ENCODE results near the gene MFAP3L.

The MFAP3L gene

DNA sequence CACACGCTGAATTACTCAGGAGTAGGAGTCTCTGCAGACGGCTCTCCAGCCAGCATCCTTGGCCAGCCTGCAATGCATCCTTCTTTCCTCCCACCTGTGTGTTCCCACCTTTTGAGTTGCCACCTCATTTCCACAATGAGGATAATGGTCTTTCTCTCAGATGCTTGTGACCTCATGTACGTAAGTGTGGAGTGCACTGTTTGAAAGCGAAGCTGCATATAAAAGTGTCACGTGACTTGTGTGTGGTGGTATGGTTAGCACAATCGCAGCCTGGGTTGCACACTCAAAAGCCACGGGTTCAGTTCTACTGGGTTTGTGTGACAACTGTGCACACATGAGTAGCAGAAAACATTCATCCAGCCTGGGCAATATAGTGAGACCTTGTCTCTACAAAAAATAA is 12.0 kb upstream of the MFAP3L start:
- TF ChIP-seq CTCF (IDR thresholded peaks at IDR 0.05; ENCODE audit: borderline replicate concordance, insufficient read depth, low read depth, low read length), result no peak
- no peak overlapping the region for H3K4me3 ChIP-seq (ENCODE audit: low read depth, low read length)

DNA sequence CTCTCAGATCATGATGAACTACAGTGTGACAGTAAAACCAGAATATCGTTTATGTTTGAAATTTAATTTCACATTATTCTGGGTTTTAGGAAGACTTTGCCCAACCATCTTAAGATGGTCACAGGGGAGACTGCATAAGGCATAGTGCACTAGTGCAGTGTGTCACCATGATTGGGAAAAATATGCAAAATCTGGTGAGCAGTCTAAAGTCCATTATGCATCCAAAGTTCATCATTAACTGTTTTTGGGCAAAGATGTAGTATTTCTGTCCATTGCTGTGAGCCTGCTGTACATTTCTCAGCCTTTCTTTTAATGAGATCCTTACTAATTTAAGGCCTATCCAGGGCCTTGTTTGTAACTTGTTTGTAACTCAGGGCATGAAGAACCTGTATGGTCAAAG is 11.3 kb upstream of the MFAP3L start:
- H3K4me3 ChIP-seq (ENCODE audit: low read depth, low read length), result no peak overlapping the region
- TF ChIP-seq CTCF (IDR thresholded peaks at IDR 0.05; ENCODE audit: borderline replicate concordance, insufficient read depth, low read depth, low read length), result no peak

DNA sequence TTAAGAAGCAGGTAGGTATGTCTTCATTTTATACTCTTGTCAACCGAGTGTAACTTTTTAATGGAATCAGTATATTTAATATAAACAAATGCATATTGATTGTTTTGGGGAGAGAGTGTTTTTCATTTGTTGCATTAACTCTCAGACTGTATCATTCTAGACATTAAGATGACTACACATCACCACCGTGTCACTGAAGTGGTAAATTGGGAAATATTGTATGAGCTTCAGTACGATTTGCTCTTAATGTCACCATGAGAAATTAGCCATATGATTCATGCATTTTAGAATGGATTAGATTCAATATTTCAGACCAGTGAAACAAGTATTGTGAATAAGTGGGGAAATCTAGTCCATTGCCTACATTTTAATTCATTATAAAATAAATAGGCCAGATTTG is 9.7 kb upstream of the MFAP3L start:
- no peak overlapping the region for H3K4me3 ChIP-seq (ENCODE audit: low read depth, low read length)
- TF ChIP-seq CTCF (IDR thresholded peaks at IDR 0.05; ENCODE audit: borderline replicate concordance, insufficient read depth, low read depth, low read length), result no peak

GRCh38 chr4:170035231-170035630 is 9.0 kb upstream of the MFAP3L start:
- TF ChIP-seq CTCF (IDR thresholded peaks at IDR 0.05; ENCODE audit: borderline replicate concordance, insufficient read depth, low read depth, low read length), result no peak
- no peak overlapping the region for H3K4me3 ChIP-seq (ENCODE audit: low read depth, low read length)

DNA sequence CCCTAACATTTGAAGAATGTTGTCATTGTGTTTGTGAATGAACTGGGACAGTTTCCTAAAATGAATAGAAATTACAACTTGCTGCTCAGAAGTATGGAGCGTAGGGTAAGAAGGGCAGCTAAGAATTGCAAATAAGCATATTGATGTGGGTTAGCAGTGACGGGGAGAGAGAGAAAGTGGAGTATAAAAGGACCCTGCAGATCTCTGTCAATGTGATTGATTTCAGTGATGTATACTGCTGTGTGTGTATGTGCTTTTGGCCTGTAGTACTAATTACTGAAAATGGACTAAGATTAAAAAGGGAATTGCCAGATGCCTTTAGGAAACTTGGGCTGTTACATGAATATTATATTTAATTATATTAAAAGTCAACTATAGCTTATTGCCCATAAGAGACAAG is 7.8 kb upstream of the MFAP3L start:
- H3K4me3 ChIP-seq (ENCODE audit: low read depth, low read length), result no peak overlapping the region
- no peak for TF ChIP-seq CTCF (IDR thresholded peaks at IDR 0.05; ENCODE audit: borderline replicate concordance, insufficient read depth, low read depth, low read length)

DNA sequence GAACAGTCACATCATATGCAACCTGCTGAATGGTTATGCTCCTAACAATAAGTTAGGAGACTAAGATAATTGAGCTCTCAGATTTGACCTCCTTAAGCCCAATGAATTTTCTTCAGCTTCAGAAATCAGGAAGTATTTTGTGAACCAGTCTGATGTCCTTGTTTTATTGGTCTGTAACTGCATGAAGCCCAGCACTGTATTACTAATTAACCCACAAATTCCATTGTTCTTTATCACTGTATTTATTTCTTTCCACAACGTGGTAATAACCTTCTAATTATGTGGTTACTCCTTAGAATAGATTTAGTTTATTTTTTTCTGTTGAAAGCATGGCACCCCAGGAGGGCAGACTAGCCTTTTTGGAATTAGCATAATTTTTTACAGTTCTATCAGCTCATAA is 3.9 kb upstream of the MFAP3L start:
- H3K4me3 ChIP-seq (ENCODE audit: low read depth, low read length), result no peak overlapping the region

More for the DNA sequence above, 3.9 kb upstream of the MFAP3L start:
- no peak for TF ChIP-seq CTCF (IDR thresholded peaks at IDR 0.05; ENCODE audit: borderline replicate concordance, insufficient read depth, low read depth, low read length)
